ENCODE results near the gene ARL10. TPM values are rescaled to one million over a fixed set of nuclear protein-coding genes. Genes with fewer than 3 reads are reported as not detected.

Gene ARL10
- total RNA-seq, 3 donors from 2014 or later = 5.6 to 17.7 (median 6.6) TPM

DNA sequence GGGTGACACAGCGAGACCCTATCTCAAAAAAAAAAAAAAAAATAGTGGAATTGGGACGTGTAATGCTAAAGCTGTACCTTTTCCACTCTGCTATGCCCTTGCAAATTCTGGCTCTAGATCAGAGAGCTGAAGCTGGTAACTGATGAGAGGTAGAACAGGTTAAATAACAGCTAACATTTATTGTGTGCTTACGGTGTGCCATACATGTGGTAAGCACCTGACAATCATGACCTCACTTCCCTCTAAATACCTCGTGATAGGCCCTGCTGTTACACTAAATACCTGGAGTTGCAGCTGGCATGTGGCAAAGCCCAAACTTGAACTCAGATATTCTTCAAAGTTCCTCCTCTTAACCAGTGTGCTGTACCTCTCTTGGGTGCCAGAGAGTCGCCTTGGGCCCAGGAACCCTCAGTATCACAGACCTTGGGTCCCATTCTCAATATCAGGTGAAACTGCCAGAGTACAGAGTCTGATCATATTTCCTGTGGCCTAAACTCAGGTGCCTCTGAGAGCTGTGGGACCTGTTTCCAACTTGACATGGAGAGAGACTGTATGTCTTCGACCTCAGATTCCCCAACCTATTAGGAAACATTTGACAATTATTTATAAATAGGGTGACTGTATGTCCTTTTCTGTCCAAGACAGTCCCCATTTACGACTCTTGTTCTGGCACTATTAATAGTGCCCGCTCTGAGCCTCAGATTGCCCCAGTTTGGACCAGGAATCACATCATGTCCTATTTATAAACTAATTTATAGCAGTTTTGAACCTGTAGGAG, 4.8 kb downstream of the ARL10 start:
- H3K9me3 ChIP-seq = no peaks in the 10 kb centered on the region
- no peaks in the 10 kb centered on the region for H3K27me3 ChIP-seq
- intact Hi-C loops (cut with DNase I; ENCODE audit: low total_unique reads) = no loop called here
- no peaks in the 10 kb centered on the region for H3K4me1 ChIP-seq
- no peaks in the 10 kb centered on the region for H3K36me3 ChIP-seq
- DNase-seq (ENCODE audit: low spot score in 2 of 2) = no peak
- H3K27ac ChIP-seq = no peak overlapping the region
- H3K4me3 ChIP-seq = no peak overlapping the region
- TF ChIP-seq POLR2AphosphoS5 (IDR thresholded peaks at IDR 0.05) (no peak), CTCF (IDR thresholded peaks at IDR 0.05) (no peak), POLR2A (IDR thresholded peaks at IDR 0.05) (no peak)

DNA sequence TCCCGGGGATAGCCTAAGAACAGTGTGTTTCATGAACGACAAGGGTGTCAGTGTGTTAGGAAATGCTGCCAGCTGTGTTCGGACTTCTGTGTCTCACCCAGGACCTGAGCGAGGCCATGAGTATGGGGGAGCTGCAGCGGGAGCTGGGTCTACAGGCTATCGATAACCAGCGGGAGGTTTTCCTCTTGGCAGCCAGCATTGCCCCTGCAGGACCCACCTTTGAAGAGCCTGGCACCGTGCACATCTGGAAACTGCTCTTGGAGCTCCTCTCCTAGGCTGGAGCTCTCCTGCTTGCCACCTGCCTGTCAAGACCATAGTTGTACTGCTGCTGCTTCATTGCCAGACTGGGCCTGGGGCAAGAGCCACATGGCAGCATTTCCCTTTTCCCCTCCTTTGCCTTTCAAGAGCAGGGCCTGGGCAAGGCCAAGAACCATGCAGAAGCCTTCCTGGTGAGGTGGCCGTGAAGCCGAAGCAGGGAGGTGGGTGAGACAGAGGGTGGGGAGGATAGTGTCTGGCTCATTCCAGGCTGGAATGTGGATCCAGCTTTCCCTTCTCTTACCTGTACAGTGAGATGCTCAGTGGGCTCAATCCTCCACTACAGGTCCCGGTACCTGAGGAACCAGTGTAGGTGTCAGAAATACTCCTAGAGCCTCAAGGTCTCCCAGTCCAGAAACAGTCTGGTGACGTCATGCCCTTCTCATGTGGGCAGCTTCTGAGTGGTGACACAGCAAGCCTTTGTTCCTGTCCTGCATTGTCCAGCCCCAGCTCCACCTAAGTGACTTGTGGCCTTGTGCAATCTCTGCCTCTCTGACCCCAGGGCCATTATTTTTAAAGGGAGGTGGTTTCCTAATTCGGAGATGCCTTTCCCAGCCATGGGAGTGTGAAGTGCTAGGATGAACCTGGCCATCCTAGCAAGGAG, 6.6 kb downstream of the ARL10 start:
- no peak for DNase-seq (ENCODE audit: low spot score in 2 of 2)
- intact Hi-C loops (cut with DNase I; ENCODE audit: low total_unique reads) = no loop called here
- Histone ChIP-seq H3K27ac (peak overlapping the region in 1 of 2 donors; percentile 43), H3K4me1 (no peaks in the 10 kb centered on the region), H3K36me3 (no peaks in the 10 kb centered on the region), H3K4me3 (no peak overlapping the region), H3K9me3 (no peaks in the 10 kb centered on the region), H3K27me3 (no peaks in the 10 kb centered on the region)
- TF ChIP-seq POLR2A (IDR thresholded peaks at IDR 0.05) = no peak
- TF ChIP-seq POLR2AphosphoS5 (IDR thresholded peaks at IDR 0.05) = no peak
- TF ChIP-seq CTCF (IDR thresholded peaks at IDR 0.05) = no peak

DNA sequence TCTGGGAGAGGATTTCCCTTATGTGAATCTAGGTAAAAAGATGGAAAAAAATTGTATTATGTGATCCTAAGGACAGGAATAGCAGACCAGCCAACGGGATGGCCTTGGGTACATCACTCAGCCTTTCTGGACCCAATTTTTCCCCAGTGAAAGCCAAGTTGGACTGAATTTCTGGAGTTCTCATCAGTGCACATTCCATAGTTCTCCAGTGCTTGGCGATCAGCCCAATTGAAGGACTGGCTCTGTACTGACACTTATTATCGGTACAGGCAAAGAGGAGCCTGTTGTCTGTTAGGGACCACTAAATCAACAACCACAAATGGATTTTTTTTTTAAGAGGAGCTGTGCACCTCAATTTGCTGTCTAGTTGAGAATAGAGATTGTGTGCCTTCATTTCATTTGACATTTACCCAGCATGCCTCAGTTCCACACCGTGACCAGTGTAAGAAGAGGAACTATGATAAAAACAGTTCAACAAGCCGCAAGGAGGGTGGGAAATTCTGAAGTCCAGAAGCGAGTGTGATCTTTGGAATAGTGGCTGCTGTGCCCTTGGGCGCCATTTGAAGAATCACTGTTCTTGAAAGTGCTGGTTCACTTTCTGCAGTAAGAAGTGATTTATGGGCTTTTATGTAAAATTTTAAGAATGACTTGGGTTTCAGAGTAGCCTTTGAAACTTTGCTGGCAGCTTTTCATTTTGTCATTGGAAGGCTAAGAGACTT, 8.0 kb downstream of the ARL10 start:
- H3K27me3 ChIP-seq = no peaks in the 10 kb centered on the region
- DNase-seq (ENCODE audit: low spot score in 2 of 2) = no peak
- no peak overlapping the region for H3K4me3 ChIP-seq
- no peaks in the 10 kb centered on the region for H3K36me3 ChIP-seq
- TF ChIP-seq POLR2A (IDR thresholded peaks at IDR 0.05) (no peak), POLR2AphosphoS5 (IDR thresholded peaks at IDR 0.05) (no peak), CTCF (IDR thresholded peaks at IDR 0.05) (no peak)
- no peak overlapping the region for H3K27ac ChIP-seq
- intact Hi-C loops (cut with DNase I; ENCODE audit: low total_unique reads) = no loop called here
- H3K9me3 ChIP-seq = no peaks in the 10 kb centered on the region
- H3K4me1 ChIP-seq = no peaks in the 10 kb centered on the region

DNA sequence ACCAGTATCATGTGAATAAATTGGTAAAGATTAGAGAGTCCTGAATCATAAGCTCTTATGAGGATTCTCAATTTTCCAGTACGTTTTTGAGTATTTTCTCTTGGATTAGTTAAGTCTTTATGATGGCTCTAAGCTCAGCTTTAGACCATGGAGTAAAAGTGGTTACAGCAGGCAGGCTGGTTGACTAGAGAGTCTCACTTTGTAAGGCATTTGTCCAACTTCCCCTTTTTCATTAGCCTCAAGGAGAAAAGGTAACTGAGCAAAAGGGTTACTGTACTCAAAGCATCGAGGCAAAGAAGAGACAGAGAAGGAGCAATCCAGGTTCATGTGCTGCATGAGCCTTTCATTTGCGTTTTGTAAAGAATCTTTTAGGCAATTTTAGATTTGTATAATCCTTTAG, 14.6 kb downstream of the ARL10 start:
- no peaks in the 10 kb centered on the region for H3K4me1 ChIP-seq
- DNase-seq (ENCODE audit: low spot score in 2 of 2) = no peak

More for the DNA sequence above, 14.6 kb downstream of the ARL10 start:
- no peak overlapping the region for H3K4me3 ChIP-seq
- H3K36me3 ChIP-seq = peaks cover 3% of the 10 kb centered on the region
- TF ChIP-seq POLR2AphosphoS5 (IDR thresholded peaks at IDR 0.05) (no peak), POLR2A (IDR thresholded peaks at IDR 0.05) (no peak), CTCF (IDR thresholded peaks at IDR 0.05) (no peak)
- H3K9me3 ChIP-seq = no peaks in the 10 kb centered on the region
- H3K27ac ChIP-seq = no peak overlapping the region
- intact Hi-C loops (cut with DNase I; ENCODE audit: low total_unique reads) = no loop called here
- no peaks in the 10 kb centered on the region for H3K27me3 ChIP-seq

Measured in breast epithelium (tissue), 4 donors.